Upper lobe of right lung (tissue), 1 donor: ENCODE measurements around the gene CDH4. TPM values are rescaled to one million over a fixed set of nuclear protein-coding genes. Genes with fewer than 3 reads are reported as not detected.

Experiments used
- ATAC-seq: fragments of 200-7000 bp; cut with Tn5 transposase; one replicate; pipeline ENCODE4 v1.9.1; 2020; ENCODE audit warnings: mild to moderate bottlenecking, moderate library complexity
- DNase-seq: peaks from one replicate; pipeline ENCODE4 v3.0.0-alpha.2; 2020
- H3K27ac ChIP-seq: fragments of 200-600 bp; one replicate; pipeline ENCODE4 v1.8.0; 2022
- H3K27me3 ChIP-seq: fragments of 200-600 bp; one replicate; pipeline ENCODE4 v1.8.0; 2022; ENCODE audit warnings: mild to moderate bottlenecking
- H3K36me3 ChIP-seq: fragments of 200-600 bp; one replicate; pipeline ENCODE4 v1.8.0; 2022
- H3K4me1 ChIP-seq: fragments of 200-600 bp; one replicate; pipeline ENCODE4 v1.8.0; 2022
- H3K4me3 ChIP-seq: fragments of 200-600 bp; one replicate; pipeline ENCODE4 v1.8.0; 2022; ENCODE audit warnings: mild to moderate bottlenecking
- H3K9me3 ChIP-seq: fragments of 200-600 bp; one replicate; pipeline ENCODE4 v1.8.0; 2022
- CTCF ChIP-seq: fragments of 200-600 bp; IDR thresholded peaks from one replicate; pipeline ENCODE4 v1.8.0; 2022; ENCODE audit warnings: antibody characterized with exemption
- intact Hi-C: fragments of 100-400 bp; cut with DNase I; formaldehyde crosslinking; loops from one replicate; pipeline ENCODE4 v1.11.0; 2022
- total RNA-seq: library from RNA; stranded (reverse); fragmentation: NEBNext Ultra II Directional; extraction: Animal tissue kit (Norgen Biotek cat#: 25700); gene quantifications from one replicate; pipeline ENCODE4 v1.2.1, GENCODE V29; 2021
- donor health status: DM: no; HTN: yes; CAD: no; lungs with severe emphysema.

CDH4 gene
- total RNA-seq, 1 donor from 2014 or later: 0.23 TPM

GRCh38 chr20:61822396-61822795, 570.3 kb downstream of the CDH4 start:
- Histone ChIP-seq H3K27ac (no peak overlapping the region), H3K36me3 (no peaks in the 10 kb centered on the region), H3K9me3 (no peaks in the 10 kb centered on the region), H3K4me1 (no peaks in the 10 kb centered on the region), H3K27me3 (peaks cover 6% of the 10 kb centered on the region), H3K4me3 (no peak overlapping the region)
- ATAC-seq: no peak
- intact Hi-C loops: no loop called here
- DNase-seq: no peak
- no peak for TF ChIP-seq CTCF

- H3K36me3 ChIP-seq: no peaks in the 10 kb centered on the region
- H3K4me1 ChIP-seq: no peaks in the 10 kb centered on the region
- H3K4me3 ChIP-seq: no peak overlapping the region
- intact Hi-C loops: no loop called here
- TF ChIP-seq CTCF: no peak
- ATAC-seq (no peak), DNase-seq (no peak)
- no peaks in the 10 kb centered on the region for H3K9me3 ChIP-seq
- no peak overlapping the region for H3K27ac ChIP-seq
- peaks cover 6% of the 10 kb centered on the region for H3K27me3 ChIP-seq
Measured at GRCh38 chr20:61823242-61823641, 571.2 kb downstream of the CDH4 start.

- ATAC-seq (no peak), DNase-seq (no peak)
- Histone ChIP-seq H3K9me3 (no peaks in the 10 kb centered on the region), H3K4me3 (no peak overlapping the region), H3K27ac (no peak overlapping the region), H3K36me3 (no peaks in the 10 kb centered on the region), H3K4me1 (no peaks in the 10 kb centered on the region), H3K27me3 (peaks cover 9% of the 10 kb centered on the region)
- TF ChIP-seq CTCF: no peak
- intact Hi-C loops: no loop called here
Measured at GRCh38 chr20:61828891-61829290, 576.8 kb downstream of the CDH4 start.

- intact Hi-C loops: no loop called here
- no peaks in the 10 kb centered on the region for H3K36me3 ChIP-seq
- H3K9me3 ChIP-seq: no peaks in the 10 kb centered on the region
- DNase-seq (no peak), ATAC-seq (no peak)
- no peak overlapping the region for H3K27ac ChIP-seq
- H3K4me1 ChIP-seq: no peaks in the 10 kb centered on the region
- TF ChIP-seq CTCF: no peak
- H3K27me3 ChIP-seq: peaks cover 9% of the 10 kb centered on the region
- H3K4me3 ChIP-seq: no peak overlapping the region
Measured at GRCh38 chr20:61829526-61829925, 577.5 kb downstream of the CDH4 start.

- Histone ChIP-seq H3K4me3 (no peak overlapping the region), H3K27ac (no peak overlapping the region), H3K36me3 (no peaks in the 10 kb centered on the region), H3K4me1 (no peaks in the 10 kb centered on the region), H3K27me3 (peaks cover 9% of the 10 kb centered on the region), H3K9me3 (no peaks in the 10 kb centered on the region)
- DNase-seq: no peak
- intact Hi-C loops: no loop called here
- ATAC-seq: no peak
- TF ChIP-seq CTCF: no peak
Measured at GRCh38 chr20:61830241-61830930, 578.3 kb downstream of the CDH4 start.

GRCh38 chr20:61830991-61831390, 578.9 kb downstream of the CDH4 start:
- ATAC-seq: no peak
- Histone ChIP-seq H3K9me3 (no peaks in the 10 kb centered on the region), H3K36me3 (no peaks in the 10 kb centered on the region), H3K27me3 (peaks cover 9% of the 10 kb centered on the region), H3K4me3 (no peak overlapping the region), H3K27ac (no peak overlapping the region), H3K4me1 (no peaks in the 10 kb centered on the region)
- intact Hi-C loops: no loop called here
- DNase-seq: no peak
- TF ChIP-seq CTCF: no peak
